GM20000 (cell line): ENCODE measurements around the gene ROBO3.

Source experiments
- DNase-seq: peaks from one replicate; pipeline ENCODE4 v3.0.0; 2012; ENCODE audit warnings: low spot score
- TF ChIP-seq, protein P1 (sequence below): IDR thresholded peaks from 2 replicates; pipeline ENCODE4 v1.5.1; 2012; ENCODE audit warnings: mild to moderate bottlenecking, control low read depth; ENCODE audit errors: extremely low read depth, missing control alignments

ROBO3 gene

DNA sequence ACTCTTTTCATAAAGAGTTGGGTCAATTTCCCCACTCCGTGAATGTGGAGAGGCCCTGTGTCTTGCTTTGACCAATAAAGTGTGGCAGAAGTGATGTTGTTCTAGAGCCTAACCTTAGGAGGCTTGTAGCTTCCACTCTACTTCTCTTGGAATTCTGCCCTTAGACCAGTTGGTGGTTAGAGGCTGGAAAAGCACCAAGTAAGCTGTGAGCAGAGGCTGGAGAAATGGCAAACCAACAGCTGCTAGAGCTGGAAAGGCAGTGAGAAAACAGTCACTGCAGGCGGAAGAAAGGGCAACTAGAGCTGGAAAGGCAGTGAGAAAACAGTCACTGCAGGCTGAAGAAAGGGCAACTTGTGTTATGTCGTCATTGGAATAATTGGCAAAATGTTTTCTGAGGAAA, 35.2 kb upstream of the ROBO3 start:
- no peak for DNase-seq
- TF ChIP-seq, protein P1, sequence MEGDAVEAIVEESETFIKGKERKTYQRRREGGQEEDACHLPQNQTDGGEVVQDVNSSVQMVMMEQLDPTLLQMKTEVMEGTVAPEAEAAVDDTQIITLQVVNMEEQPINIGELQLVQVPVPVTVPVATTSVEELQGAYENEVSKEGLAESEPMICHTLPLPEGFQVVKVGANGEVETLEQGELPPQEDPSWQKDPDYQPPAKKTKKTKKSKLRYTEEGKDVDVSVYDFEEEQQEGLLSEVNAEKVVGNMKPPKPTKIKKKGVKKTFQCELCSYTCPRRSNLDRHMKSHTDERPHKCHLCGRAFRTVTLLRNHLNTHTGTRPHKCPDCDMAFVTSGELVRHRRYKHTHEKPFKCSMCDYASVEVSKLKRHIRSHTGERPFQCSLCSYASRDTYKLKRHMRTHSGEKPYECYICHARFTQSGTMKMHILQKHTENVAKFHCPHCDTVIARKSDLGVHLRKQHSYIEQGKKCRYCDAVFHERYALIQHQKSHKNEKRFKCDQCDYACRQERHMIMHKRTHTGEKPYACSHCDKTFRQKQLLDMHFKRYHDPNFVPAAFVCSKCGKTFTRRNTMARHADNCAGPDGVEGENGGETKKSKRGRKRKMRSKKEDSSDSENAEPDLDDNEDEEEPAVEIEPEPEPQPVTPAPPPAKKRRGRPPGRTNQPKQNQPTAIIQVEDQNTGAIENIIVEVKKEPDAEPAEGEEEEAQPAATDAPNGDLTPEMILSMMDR, result no peak

GRCh38 chr11:124830749-124831148, 34.5 kb upstream of the ROBO3 start:
- TF ChIP-seq, protein P1, result no peak
- no peak for DNase-seq

DNA sequence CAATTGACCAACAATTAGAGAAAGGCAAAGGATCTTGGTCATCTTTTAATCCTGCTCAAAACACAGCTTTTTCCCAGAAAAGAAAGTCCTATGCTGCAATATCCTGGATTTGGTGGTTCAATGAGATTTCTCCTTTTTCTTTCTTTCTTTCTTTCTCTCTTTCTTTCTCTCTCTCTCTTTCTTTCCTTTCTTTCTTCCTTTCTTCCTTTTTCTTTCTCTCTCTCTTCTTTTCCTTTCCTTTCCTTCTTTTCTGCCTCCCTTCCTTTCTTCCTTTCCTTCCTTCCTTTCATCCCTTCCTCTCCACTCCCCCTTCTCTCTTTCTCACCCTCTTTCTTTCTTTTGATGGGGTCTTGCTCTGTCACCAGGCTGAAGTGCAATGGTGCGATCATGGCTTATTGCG, 33.3 kb upstream of the ROBO3 start:
- DNase-seq, result no peak
- TF ChIP-seq, protein P1, result no peak

GRCh38 chr11:124832571-124832970, 32.7 kb upstream of the ROBO3 start:
- TF ChIP-seq, protein P1, result no peak
- DNase-seq, result no peak

DNA sequence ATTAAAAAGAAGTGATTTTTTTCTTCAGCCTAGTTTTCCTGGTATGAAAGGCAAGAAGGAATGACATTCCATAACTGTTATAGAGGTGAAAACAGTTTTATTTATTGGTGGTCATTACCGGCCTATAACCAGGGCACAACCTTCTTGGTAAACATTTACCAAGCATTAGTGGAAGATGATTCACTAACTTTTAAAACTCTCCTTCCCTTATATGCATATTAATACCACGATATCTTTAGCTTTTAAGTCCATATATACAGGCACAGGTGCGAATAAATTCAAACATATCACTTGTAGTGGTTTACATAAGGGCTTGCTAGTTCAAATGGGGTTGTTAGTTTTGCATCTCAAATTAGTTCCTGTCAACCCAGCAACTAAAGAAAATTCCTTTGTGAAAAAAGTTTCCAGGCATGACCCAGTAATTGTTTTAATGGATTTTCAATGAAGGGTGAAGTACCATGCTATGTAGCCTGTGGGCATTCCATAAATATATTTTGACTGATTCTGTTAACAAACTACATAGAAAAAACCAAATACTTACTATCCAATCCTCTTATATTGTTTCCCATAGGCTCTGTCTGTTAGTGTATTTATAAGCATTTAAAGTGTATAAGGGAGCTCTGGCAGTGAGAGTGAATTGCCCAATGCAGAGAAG, 30.6 kb upstream of the ROBO3 start:
- no peak for DNase-seq
- TF ChIP-seq, protein P1, result no peak

DNA sequence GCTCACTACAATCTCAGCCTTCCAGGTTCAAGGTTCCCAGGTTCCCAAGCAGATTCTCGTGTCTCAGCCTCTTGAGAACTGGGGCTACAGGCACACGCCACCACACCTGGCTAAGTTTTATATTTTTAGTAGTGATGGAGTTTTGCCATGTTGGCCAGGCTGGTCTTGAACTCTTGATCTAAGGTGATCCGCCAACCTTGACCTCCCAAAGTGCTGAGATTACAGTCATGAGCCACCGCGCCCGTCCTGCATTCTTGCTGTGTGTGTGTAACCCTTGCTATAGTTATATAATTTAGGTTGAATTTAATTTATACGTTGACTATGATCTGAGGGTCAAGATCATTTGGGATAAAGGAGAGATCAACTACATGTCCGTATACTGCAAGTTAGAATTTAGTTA, 29.3 kb upstream of the ROBO3 start:
- no peak for DNase-seq
- TF ChIP-seq, protein P1, result no peak

DNA sequence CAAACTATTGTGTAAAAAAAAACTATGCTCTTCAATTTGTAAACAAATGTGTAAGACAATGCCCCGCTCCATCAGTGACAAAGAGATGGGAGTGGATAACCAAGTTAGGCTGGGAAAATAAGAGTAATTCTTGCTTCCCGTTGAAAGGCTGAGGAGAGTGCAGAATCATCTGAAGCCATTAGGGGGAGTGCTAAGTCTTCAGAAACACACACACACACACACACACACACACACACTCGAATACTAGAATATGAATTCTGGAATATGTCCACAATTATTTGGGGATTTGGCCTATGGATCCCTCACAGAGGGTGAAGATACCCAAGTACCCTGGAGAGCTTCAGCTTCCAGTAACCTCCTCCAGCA, 27.8 kb upstream of the ROBO3 start:
- peak; percentile 69 for DNase-seq
- TF ChIP-seq, protein P1, result peak; percentile 41
